Neutrophil (primary cell): Measurements from ENCODE around the gene IRF4.

Experiments used
- H3K27ac ChIP-seq: fragments of 200-600 bp; sonication (generic); 2 replicates; pipeline ENCODE4 v1.5.1; 2016; ENCODE audit warnings: mild to moderate bottlenecking, moderate library complexity
- H3K27me3 ChIP-seq: fragments of 200-600 bp; sonication (generic); 2 replicates; pipeline ENCODE4 v1.6.0; 2016; ENCODE audit warnings: mild to moderate bottlenecking
- H3K36me3 ChIP-seq: fragments of 200-600 bp; sonication (generic); 2 replicates; pipeline ENCODE4 v1.5.1; 2017
- H3K4me1 ChIP-seq, 2 experiments: fragments of 200-600 bp in 1 of 2; sonication (generic) in 1 of 2; 1 replicate in 1 of 2; 2 replicates in 1 of 2; pipeline versions ENCODE4 v1.5.1 to v1.6.1; 2013 to 2016; ENCODE audit warnings: low read depth in 1 of 2, low read length in 1 of 2, mild to moderate bottlenecking in 1 of 2, moderate library complexity in 1 of 2; ENCODE audit not compliant: control insufficient read depth in 1 of 2, insufficient read depth in 1 of 2
- H3K4me3 ChIP-seq, 2 experiments: fragments of 200-600 bp in 1 of 2; sonication (generic) in 1 of 2; 1 replicate in 1 of 2; 2 replicates in 1 of 2; pipeline ENCODE4 v1.5.1; 2013 to 2016; ENCODE audit warnings: low read depth in 1 of 2, low read length in 1 of 2, mild to moderate bottlenecking in 1 of 2, moderate library complexity in 1 of 2
- H3K9me3 ChIP-seq: fragments of 200-600 bp; sonication (generic); 2 replicates; pipeline ENCODE4 v1.5.1; 2016
- TF ChIP-seq, protein P1 (sequence below): fragments of 200-600 bp; sonication (generic); IDR thresholded peaks from 2 replicates; pipeline ENCODE4 v1.5.1; 2016; ENCODE audit warnings: antibody characterized with exemption

The IRF4 gene

DNA sequence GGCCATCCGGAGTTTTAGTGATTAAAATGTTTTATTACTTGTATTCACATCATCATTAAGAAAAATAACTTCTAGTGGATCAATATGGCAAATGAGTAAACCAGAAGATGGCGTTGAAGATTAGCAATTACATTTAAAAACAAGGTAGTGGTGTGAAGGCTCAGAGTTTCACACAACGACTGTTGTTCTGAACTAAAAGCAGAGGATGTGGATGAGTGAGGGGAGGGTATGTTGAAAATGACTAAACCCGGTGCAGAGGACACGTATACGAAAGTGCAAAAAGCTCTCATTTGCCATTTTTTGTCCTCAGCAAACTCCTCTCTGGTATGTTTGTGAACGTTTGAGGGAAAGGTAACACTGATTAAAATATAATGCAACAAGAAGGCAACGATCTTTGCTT lies 1.9 kb upstream of the IRF4 start:
- Histone ChIP-seq H3K9me3 (no peaks in the 10 kb centered on the region), H3K4me3 (no peak overlapping the region), H3K27me3 (peaks cover 99% of the 10 kb centered on the region)

DNA sequence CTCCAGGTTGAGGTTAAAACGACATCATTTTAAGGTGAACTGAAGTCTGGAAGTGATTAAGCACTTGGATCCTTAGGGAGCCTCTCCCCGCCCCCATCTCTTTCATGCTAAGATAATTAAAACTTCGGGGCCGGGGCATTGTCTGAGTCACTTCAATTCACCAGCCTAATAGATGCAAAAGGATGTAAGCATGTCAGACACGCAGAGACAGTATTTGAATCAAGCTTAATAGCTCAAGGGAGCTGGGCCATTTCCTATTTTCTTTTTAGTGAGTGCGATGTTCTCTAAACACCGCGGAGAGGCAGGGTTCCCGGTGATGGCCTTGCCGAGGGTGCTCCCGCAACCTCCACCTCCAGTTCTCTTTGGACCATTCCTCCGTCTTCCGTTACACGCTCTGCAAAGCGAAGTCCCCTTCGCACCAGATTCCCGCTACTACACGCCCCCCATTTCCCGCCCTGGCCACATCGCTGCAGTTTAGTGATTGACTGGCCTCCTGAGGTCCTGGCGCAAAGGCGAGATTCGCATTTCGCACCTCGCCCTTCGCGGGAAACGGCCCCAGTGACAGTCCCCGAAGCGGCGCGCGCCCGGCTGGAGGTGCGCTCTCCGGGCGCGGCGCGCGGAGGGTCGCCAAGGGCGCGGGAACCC lies 516 bp upstream of the IRF4 start:
- Histone ChIP-seq H3K4me1 (peaks cover 24 to 27% of the 10 kb centered on the region in 2 experiments), H3K27me3 (peaks cover 100% of the 10 kb centered on the region), H3K9me3 (no peaks in the 10 kb centered on the region), H3K36me3 (no peaks in the 10 kb centered on the region), H3K4me3 (peak overlapping the region; percentile 70 to 71), H3K27ac (no peak overlapping the region)
- TF ChIP-seq, protein P1, sequence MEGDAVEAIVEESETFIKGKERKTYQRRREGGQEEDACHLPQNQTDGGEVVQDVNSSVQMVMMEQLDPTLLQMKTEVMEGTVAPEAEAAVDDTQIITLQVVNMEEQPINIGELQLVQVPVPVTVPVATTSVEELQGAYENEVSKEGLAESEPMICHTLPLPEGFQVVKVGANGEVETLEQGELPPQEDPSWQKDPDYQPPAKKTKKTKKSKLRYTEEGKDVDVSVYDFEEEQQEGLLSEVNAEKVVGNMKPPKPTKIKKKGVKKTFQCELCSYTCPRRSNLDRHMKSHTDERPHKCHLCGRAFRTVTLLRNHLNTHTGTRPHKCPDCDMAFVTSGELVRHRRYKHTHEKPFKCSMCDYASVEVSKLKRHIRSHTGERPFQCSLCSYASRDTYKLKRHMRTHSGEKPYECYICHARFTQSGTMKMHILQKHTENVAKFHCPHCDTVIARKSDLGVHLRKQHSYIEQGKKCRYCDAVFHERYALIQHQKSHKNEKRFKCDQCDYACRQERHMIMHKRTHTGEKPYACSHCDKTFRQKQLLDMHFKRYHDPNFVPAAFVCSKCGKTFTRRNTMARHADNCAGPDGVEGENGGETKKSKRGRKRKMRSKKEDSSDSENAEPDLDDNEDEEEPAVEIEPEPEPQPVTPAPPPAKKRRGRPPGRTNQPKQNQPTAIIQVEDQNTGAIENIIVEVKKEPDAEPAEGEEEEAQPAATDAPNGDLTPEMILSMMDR: no peak

More for the DNA sequence above, 1.9 kb upstream of the IRF4 start:
- TF ChIP-seq, protein P1: no peak
- peaks cover 24 to 27% of the 10 kb centered on the region in 2 experiments for H3K4me1 ChIP-seq
- H3K36me3 ChIP-seq: no peaks in the 10 kb centered on the region
- H3K27ac ChIP-seq: no peak overlapping the region

DNA sequence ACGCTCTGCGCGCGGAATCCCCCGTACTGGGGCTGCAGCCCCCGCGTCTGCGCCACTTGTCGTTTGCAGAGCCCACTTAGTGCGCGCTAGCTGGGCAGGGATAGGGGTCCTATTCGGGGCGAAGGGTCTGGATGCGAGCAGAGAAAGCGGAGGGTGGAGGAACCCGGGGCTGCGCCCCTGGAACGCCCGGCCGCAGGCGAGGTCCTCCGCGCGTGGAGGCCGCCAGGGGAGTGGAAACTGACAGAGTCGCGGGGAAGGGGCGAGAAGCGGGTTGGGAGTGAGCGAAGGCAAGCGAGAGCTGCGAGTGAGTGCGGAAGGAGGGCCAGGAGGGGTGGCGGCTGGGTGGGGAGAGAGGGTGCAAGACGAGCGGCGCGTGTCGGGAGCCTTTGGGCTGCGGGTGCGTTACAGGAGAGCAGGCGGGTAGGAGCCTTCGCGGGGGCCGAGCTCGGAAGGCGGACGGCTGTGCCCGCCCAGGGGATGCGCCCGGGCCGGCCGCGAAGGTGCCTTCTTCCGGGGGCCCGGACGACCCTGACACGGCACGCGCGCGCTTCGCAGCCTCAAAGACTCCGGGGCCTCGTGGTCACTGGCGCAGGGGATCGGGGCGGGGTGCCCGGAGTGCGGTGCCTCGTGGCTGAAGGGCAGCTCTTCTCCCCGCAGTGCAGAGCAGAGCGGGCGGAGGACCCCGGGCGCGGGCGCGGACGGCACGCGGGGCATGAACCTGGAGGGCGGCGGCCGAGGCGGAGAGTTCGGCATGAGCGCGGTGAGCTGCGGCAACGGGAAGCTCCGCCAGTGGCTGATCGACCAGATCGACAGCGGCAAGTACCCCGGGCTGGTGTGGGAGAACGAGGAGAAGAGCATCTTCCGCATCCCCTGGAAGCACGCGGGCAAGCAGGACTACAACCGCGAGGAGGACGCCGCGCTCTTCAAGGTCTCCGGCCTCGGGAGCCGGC lies 1.2 kb downstream of the IRF4 start:
- no peaks in the 10 kb centered on the region for H3K9me3 ChIP-seq
- peaks cover 24 to 27% of the 10 kb centered on the region in 2 experiments for H3K4me1 ChIP-seq
- no peak overlapping the region for H3K27ac ChIP-seq
- TF ChIP-seq, protein P1: no peak
- H3K4me3 ChIP-seq: peak overlapping the region; percentile 70 to 71
- H3K36me3 ChIP-seq: no peaks in the 10 kb centered on the region
- H3K27me3 ChIP-seq: peaks cover 100% of the 10 kb centered on the region

DNA sequence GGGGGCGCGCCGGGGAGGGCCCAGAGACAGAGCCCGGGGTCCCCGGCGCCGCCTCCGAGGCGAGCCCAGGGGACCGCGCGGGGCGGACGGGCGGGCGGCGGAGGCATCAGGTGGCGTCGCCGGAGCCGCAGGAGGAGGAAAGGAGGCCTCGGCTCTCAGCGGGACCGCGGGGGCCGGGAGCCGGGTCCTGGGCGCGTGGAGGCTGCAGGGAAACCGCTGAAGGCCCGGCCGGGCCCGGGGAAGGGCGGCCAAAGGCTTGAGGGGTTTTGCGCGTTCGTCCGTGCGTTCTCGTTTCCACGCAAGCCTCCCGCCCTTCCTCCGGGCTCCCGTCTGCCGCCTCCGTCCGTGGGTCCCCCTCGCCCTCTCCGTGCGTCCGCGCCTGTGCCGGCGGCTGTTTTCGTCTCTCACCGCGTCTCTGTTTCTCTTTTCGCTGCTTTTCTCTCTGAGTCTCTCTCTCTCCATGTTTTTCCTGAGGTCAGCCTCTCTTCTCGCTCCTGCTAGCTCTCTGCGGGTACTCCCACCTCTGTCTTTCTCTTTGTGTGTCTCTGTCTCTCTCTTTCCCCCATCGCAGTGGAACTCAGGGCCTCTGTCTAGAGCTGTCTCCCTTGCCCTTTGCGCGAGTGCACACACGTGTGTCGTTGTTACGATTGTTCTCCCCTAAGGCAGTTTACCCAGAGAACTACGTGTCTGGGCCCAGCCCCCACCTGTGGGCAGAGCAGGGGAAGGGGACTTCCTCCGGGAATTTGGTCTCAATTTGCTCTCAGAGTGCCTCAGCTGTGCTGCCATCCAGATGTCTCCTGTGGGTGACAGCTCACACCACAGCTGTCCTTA lies 2.1 kb downstream of the IRF4 start:
- Histone ChIP-seq H3K36me3 (no peaks in the 10 kb centered on the region), H3K27me3 (peaks cover 100% of the 10 kb centered on the region), H3K27ac (no peak overlapping the region), H3K9me3 (no peaks in the 10 kb centered on the region), H3K4me3 (no peak overlapping the region), H3K4me1 (peaks cover 24 to 27% of the 10 kb centered on the region in 2 experiments)
- TF ChIP-seq, protein P1: no peak

DNA sequence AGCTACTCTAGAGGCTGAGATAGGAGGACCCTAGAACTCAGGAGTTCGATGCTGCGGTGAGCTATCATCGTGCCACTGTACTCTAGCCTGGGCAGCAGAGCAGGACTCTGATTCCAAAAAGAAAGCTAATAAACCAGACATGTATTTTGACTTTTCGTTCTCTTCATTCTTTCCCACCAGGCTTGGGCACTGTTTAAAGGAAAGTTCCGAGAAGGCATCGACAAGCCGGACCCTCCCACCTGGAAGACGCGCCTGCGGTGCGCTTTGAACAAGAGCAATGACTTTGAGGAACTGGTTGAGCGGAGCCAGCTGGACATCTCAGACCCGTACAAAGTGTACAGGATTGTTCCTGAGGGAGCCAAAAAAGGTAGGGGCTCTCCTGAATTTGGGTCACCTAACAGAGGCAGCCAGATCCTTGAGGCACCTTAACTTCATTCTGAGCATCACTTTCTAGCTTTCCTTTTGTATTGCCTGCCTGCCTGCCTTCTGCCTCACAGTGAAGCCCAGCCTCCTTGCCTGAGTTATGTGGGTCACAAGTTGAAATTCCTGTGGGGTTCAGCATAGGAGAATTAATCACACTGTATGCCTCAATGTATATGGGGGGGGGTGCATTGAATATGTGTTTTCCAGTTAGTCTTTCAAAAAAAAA lies 3.2 kb downstream of the IRF4 start:
- Histone ChIP-seq H3K4me1 (peaks cover 24 to 27% of the 10 kb centered on the region in 2 experiments), H3K36me3 (no peaks in the 10 kb centered on the region), H3K27me3 (peaks cover 100% of the 10 kb centered on the region), H3K4me3 (no peak overlapping the region), H3K27ac (no peak overlapping the region), H3K9me3 (no peaks in the 10 kb centered on the region)
- TF ChIP-seq, protein P1: no peak
